Measurements from ENCODE around the gene PCNX4.
A peak's percentile ranks its signal among the peaks of the same experiment; 100 is the strongest.

PCNX4 gene

GRCh38 chr14:60169722-60170121, 78.0 kb downstream of the PCNX4 start:
- no peak overlapping the region for H3K4me3 ChIP-seq (ENCODE audit: control insufficient read depth, low read depth, low read length)
- DNase-seq (ENCODE audit: low read depth): no peak
- TF ChIP-seq, protein P1, sequence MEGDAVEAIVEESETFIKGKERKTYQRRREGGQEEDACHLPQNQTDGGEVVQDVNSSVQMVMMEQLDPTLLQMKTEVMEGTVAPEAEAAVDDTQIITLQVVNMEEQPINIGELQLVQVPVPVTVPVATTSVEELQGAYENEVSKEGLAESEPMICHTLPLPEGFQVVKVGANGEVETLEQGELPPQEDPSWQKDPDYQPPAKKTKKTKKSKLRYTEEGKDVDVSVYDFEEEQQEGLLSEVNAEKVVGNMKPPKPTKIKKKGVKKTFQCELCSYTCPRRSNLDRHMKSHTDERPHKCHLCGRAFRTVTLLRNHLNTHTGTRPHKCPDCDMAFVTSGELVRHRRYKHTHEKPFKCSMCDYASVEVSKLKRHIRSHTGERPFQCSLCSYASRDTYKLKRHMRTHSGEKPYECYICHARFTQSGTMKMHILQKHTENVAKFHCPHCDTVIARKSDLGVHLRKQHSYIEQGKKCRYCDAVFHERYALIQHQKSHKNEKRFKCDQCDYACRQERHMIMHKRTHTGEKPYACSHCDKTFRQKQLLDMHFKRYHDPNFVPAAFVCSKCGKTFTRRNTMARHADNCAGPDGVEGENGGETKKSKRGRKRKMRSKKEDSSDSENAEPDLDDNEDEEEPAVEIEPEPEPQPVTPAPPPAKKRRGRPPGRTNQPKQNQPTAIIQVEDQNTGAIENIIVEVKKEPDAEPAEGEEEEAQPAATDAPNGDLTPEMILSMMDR (conservative IDR thresholded peaks at IDR 0.05; ENCODE audit: control insufficient read depth, insufficient read depth, low read depth, low read length): no peak

- DNase-seq (ENCODE audit: low read depth): no peak
- TF ChIP-seq, protein P1 (conservative IDR thresholded peaks at IDR 0.05; ENCODE audit: control insufficient read depth, insufficient read depth, low read depth, low read length): no peak
- no peak overlapping the region for H3K4me3 ChIP-seq (ENCODE audit: control insufficient read depth, low read depth, low read length)
These were observed 79.2 kb downstream of the PCNX4 start for GRCh38 chr14:60170948-60171347.

DNA sequence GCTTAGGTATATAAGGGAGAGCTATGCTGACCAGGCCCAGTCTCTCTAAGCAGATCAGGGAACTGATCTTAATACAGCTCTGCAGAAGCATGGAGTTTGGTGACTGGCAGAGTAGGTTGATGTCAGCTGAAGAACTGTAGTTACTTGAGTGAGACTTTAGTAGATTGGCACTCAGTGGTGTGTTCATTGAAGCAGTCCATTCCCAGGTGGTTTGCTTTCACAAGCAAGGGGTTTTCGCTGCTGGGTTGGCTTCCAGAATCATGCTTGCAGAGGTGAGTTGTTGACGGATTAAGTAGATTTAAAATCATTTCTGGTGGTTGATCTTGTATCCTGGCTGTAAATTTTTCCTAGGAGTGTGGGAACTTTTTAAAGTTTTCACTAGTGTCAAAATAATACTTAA, 80.0 kb downstream of the PCNX4 start:
- TF ChIP-seq, protein P1 (conservative IDR thresholded peaks at IDR 0.05; ENCODE audit: control insufficient read depth, insufficient read depth, low read depth, low read length): no peak
- DNase-seq (ENCODE audit: low read depth): no peak
- H3K4me3 ChIP-seq (ENCODE audit: control insufficient read depth, low read depth, low read length): no peak overlapping the region

DNA sequence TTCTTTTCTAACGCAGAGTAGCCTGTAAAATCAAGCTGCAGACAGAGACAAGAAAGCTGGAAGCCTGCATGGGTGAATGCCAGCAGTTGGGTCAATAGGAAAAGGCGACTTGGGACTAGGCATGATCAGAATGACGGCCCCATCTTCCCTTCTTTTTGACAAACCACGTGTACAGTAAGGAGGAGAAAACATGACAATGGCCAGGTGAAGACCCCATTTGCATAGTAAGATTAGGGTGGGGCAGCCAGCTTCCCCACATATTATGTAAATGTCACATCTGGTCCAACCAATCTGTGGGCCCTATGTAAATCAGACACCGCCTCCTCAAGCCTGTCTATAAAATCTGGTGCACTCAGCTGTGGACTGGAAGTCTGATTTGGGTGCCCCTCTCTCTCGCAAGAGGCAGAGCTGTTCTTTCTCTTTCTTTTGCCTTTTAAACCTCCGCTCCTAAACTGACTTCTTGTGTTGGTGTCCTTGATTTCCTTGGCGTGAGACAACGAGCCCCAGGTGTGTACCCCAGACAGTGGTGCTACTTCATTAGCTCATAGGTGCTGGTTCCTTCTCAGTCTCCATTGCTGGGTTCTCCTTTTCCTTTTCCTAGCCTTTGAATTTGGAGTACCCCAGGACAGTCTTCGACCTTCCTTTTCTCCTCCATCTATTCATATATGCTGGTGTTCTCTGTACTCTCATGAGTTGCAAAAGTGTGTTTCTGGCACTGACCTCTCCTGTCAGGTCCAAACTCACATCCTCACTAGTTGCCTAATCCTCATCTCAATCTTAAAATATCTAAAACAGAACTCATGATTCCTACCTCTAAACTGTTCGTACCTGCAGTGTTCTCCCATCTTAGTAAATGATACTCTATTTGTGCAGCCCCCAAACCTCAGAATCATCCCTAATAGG, 82.9 kb downstream of the PCNX4 start:
- TF ChIP-seq, protein P1 (conservative IDR thresholded peaks at IDR 0.05; ENCODE audit: control insufficient read depth, insufficient read depth, low read depth, low read length): no peak
- DNase-seq (ENCODE audit: low read depth): no peak
- H3K4me3 ChIP-seq (ENCODE audit: control insufficient read depth, low read depth, low read length): no peak overlapping the region

DNA sequence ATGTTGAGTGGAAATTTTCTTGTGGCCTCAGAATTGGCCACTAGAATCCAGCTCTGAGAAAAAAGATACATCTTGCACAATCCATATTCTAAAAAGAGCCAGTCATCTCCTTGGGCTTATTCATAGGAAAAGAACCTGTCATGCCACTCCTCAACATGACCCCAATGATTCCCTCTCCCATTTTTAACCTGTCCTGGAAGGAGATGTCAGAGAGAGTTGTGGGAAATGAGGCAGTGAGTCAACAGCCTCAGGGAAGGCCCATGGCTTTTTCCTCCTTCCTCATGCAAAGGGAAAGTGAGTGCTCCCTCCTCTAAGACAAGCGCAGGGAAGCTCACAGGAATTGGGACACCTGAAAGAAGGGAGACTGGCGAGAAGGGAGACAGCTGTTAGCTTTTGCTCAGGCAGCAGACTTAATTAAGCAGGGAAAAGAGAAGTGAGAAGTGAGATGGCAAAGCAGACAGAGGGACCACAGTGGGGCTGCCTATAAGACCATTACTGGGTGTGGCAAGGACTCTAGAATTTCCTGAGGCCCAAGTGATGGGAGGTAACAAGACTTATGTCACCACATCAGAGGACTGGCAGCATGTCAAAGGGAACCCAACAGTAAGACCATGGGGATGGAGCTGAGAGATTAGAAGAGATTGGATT, 83.7 kb downstream of the PCNX4 start:
- no peak overlapping the region for H3K4me3 ChIP-seq (ENCODE audit: control insufficient read depth, low read depth, low read length)
- DNase-seq (ENCODE audit: low read depth): peak; percentile 30
- TF ChIP-seq, protein P1 (conservative IDR thresholded peaks at IDR 0.05; ENCODE audit: control insufficient read depth, insufficient read depth, low read depth, low read length): no peak

- no peak overlapping the region for H3K4me3 ChIP-seq (ENCODE audit: control insufficient read depth, low read depth, low read length)
- TF ChIP-seq, protein P1 (conservative IDR thresholded peaks at IDR 0.05; ENCODE audit: control insufficient read depth, insufficient read depth, low read depth, low read length): no peak
- no peak for DNase-seq (ENCODE audit: low read depth)
These were observed 86.4 kb downstream of the PCNX4 start for GRCh38 chr14:60178164-60178563.

Data from fibroblast of mammary gland (primary cell).